K562 (cell line): ENCODE data around the gene TRAF7. TPM values are rescaled to one million over a fixed set of nuclear protein-coding genes. Genes with fewer than 3 reads are reported as not detected.

Experiments used
- CBX3 ChIP-seq, 2 experiments: IDR thresholded peaks; 1 replicate in 1 of 2; 2 replicates in 1 of 2; pipeline ENCODE4 v1.6.1; 2012; ENCODE audit warnings: inconsistent platforms in 2 of 2, low read length in 2 of 2, borderline replicate concordance in 1 of 2, control low read depth in 1 of 2
- DDX20 ChIP-seq: fragments of 450-650 bp; IDR thresholded peaks from 2 replicates; pipeline ENCODE4 v1.6.1; 2016; ENCODE audit warnings: missing genetic modification characterization, low read depth, mild to moderate bottlenecking, missing compliant biosample characterization, moderate library complexity
- GABPB1 ChIP-seq: sonication (generic); formaldehyde crosslinking; IDR thresholded peaks from 2 replicates; pipeline ENCODE4 v1.8.0; 2022; ENCODE audit warnings: mild to moderate bottlenecking, missing genetic modification reagents
- HOXB6 ChIP-seq: fragments of 250-450 bp; sonication (Bioruptor Pico); IDR thresholded peaks from 2 replicates; pipeline ENCODE4 v1.5.1; 2022; ENCODE audit warnings: mild to moderate bottlenecking, borderline replicate concordance
- JUNB ChIP-seq: fragments of 450-650 bp; formaldehyde crosslinking; conservative IDR thresholded peaks from 2 replicates; pipeline ENCODE4 v1.4.0; 2020; ENCODE audit warnings: mild to moderate bottlenecking
- KDM2B ChIP-seq: fragments of 250-450 bp; sonication (Bioruptor Pico); IDR thresholded peaks from 2 replicates; pipeline ENCODE4 v1.8.0; 2021; ENCODE audit warnings: mild to moderate bottlenecking, moderate library complexity
- MCM7 ChIP-seq, 2 experiments: fragments of 450-650 bp; IDR thresholded peaks; 2 replicates each; pipeline ENCODE4 v1.6.1; 2016 to 2018
- MTA2 ChIP-seq: fragments of 450-650 bp; IDR thresholded peaks from 2 replicates; pipeline ENCODE4 v1.6.1; 2016; ENCODE audit warnings: low read depth
- NCOA1 ChIP-seq: fragments of 450-650 bp; IDR thresholded peaks from 2 replicates; pipeline ENCODE4 v1.6.1; 2016; ENCODE audit warnings: low read depth
- PHTF2 ChIP-seq: fragments of 250-450 bp; sonication (Bioruptor Pico); IDR thresholded peaks from 2 replicates; pipeline ENCODE4 v1.5.0; 2021; ENCODE audit warnings: mild to moderate bottlenecking
- PML ChIP-seq: IDR thresholded peaks from 2 replicates; pipeline ENCODE4 v1.6.1; 2012; ENCODE audit warnings: low read length, inconsistent platforms
- PYGO2 ChIP-seq: fragments of 450-650 bp; IDR thresholded peaks from 2 replicates; pipeline ENCODE4 v1.6.1; 2016; ENCODE audit warnings: mild to moderate bottlenecking, missing genetic modification characterization, moderate library complexity, missing compliant biosample characterization
- RBM14 ChIP-seq: fragments of 200-400 bp; formaldehyde crosslinking; IDR thresholded peaks from 2 replicates; pipeline ENCODE4 v1.6.1; 2018; ENCODE audit warnings: low read depth, mild to moderate bottlenecking, low read length, moderate library complexity, borderline replicate concordance; ENCODE audit not compliant: insufficient read depth
- RFX7 ChIP-seq: fragments of 250-450 bp; sonication (Bioruptor Pico); IDR thresholded peaks from 2 replicates; pipeline ENCODE4 v1.5.1; 2021; ENCODE audit warnings: mild to moderate bottlenecking
- SMARCA5 ChIP-seq: fragments of 450-650 bp; IDR thresholded peaks from 2 replicates; pipeline ENCODE4 v1.6.1; 2016
- SNIP1 ChIP-seq: fragments of 450-650 bp; IDR thresholded peaks from 2 replicates; pipeline ENCODE4 v1.7.1; 2017; ENCODE audit warnings: low read depth, mild to moderate bottlenecking
- TCF3 ChIP-seq: sonication (generic); formaldehyde crosslinking; IDR thresholded peaks from 2 replicates; pipeline ENCODE4 v1.4.0; 2020; ENCODE audit warnings: mild to moderate bottlenecking, missing genetic modification reagents
- TCF7L2 ChIP-seq: fragments of 150-350 bp; IDR thresholded peaks from 2 replicates; pipeline ENCODE4 v1.6.1; 2016; ENCODE audit warnings: low read depth, mild to moderate bottlenecking, low read length, moderate library complexity
- ZEB2 ChIP-seq: fragments of 450-650 bp; IDR thresholded peaks from 2 replicates; pipeline ENCODE4 v1.6.1; 2016
- ZFP1 ChIP-seq: fragments of 450-650 bp; formaldehyde crosslinking; IDR thresholded peaks from 2 replicates; pipeline ENCODE4 v1.4.0; 2020; ENCODE audit warnings: mild to moderate bottlenecking, mixed read lengths
- polyA plus RNA-seq, 8 experiments: library from polyadenylated mRNA; depleted of rRNA in 4 of 8; stranded (reverse) in 5 of 8; unstranded in 3 of 8; fragments of >200 nt; fragmentation: Nextera tagmentation in 2 of 8; fragmentation: Illumina TruSeq in 1 of 8; extraction: Ambion mirVana in 2 of 8; extraction: Trizol in 1 of 8; gene quantifications; 2 replicates each; pipeline versions ENCODE4 v1.2.1 to v1.2.3, GENCODE V29; 2011 to 2014; ENCODE audit warnings: inconsistent platforms in 1 of 8, missing spikeins in 1 of 8
- total RNA-seq, 7 experiments: library from RNA; depleted of rRNA in 6 of 7; stranded (reverse); fragments of >200 nt in 6 of 7; fragmentation: Illumina TruSeq in 2 of 7; extraction: Trizol in 2 of 7; gene quantifications; 2 replicates each; pipeline versions ENCODE4 v1.2.1 to v1.2.3, GENCODE V29; 2011 to 2021; ENCODE audit warnings: low replicate concordance in 1 of 7
- TF ChIP-seq, protein P1 (sequence below): fragments of 250-450 bp; sonication (Bioruptor Pico); IDR thresholded peaks from 2 replicates; pipeline ENCODE4 v1.5.1; 2021; ENCODE audit warnings: mild to moderate bottlenecking
- TF ChIP-seq, protein P2 (sequence below): fragments of 450-650 bp; IDR thresholded peaks from 2 replicates; pipeline ENCODE4 v1.6.1; 2016; ENCODE audit warnings: low read depth

The TRAF7 gene
- total and polyA plus RNA-seq, 9 of the 15 experiments (the other 6 are each of a cell fraction or from before 2014, with no cell fraction given), result 1.1 to 113 (median 41.6) TPM

DNA sequence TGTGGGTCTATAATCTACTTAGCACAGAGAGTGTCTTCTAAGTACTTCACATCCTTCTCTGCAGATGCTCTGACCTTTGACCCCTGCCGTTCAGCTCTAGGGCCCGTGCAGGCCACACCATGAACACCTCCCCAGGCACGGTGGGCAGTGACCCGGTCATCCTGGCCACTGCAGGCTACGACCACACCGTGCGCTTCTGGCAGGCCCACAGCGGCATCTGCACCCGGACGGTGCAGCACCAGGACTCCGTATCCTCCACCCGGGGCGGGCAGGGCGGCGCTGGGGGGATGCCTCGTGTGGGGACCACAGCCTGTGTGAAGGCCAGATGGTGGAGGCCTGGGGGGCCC is 50.4 kb downstream of the TRAF7 start (continued):
- TF ChIP-seq PML (no peak), DDX20 (tag) (no peak), ZFP1 (CRISPR knock-in tag) (0 out of 2 replicates have a peak, but pooled peaks have one; percentile 8), CBX3 (IDR thresholded peaks at IDR 0.05; ENCODE audit: borderline replicate concordance in 1 of 2, low read length in 2 of 2) (no peak), RFX7 (CRISPR knock-in tag) (no peak), SMARCA5 (no peak), TCF7L2 (no peak), SNIP1 (no peak), RBM14 (no peak), PYGO2 (tag) (no peak), JUNB (CRISPR knock-in tag) (no peak), TCF3 (peak; percentile 28; the same call in 1 of the 2 replicates), GABPB1 (no peak), MCM7 (IDR thresholded peaks at IDR 0.05) (no peak), KDM2B (no peak), NCOA1 (no peak), ZEB2 (no peak), MTA2 (peak; percentile 32; the same call in 1 of the 2 replicates), PHTF2 (CRISPR knock-in tag) (0 out of 2 replicates have a peak, but pooled peaks have one; percentile 70), HOXB6 (CRISPR knock-in tag) (no peak)
- TF ChIP-seq, protein P1, sequence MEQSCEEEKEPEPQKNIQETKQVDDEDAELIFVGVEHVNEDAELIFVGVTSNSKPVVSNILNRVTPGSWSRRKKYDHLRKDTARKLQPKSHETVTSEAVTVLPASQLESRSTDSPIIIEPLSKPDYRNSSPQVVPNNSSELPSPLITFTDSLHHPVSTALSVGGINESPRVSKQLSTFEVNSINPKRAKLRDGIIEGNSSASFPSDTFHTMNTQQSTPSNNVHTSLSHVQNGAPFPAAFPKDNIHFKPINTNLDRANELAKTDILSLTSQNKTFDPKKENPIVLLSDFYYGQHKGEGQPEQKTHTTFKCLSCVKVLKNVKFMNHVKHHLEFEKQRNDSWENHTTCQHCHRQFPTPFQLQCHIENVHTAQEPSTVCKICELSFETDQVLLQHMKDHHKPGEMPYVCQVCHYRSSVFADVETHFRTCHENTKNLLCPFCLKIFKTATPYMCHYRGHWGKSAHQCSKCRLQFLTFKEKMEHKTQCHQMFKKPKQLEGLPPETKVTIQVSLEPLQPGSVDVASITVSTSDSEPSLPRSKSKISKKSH (CRISPR knock-in tag), result no peak
- TF ChIP-seq, protein P2, sequence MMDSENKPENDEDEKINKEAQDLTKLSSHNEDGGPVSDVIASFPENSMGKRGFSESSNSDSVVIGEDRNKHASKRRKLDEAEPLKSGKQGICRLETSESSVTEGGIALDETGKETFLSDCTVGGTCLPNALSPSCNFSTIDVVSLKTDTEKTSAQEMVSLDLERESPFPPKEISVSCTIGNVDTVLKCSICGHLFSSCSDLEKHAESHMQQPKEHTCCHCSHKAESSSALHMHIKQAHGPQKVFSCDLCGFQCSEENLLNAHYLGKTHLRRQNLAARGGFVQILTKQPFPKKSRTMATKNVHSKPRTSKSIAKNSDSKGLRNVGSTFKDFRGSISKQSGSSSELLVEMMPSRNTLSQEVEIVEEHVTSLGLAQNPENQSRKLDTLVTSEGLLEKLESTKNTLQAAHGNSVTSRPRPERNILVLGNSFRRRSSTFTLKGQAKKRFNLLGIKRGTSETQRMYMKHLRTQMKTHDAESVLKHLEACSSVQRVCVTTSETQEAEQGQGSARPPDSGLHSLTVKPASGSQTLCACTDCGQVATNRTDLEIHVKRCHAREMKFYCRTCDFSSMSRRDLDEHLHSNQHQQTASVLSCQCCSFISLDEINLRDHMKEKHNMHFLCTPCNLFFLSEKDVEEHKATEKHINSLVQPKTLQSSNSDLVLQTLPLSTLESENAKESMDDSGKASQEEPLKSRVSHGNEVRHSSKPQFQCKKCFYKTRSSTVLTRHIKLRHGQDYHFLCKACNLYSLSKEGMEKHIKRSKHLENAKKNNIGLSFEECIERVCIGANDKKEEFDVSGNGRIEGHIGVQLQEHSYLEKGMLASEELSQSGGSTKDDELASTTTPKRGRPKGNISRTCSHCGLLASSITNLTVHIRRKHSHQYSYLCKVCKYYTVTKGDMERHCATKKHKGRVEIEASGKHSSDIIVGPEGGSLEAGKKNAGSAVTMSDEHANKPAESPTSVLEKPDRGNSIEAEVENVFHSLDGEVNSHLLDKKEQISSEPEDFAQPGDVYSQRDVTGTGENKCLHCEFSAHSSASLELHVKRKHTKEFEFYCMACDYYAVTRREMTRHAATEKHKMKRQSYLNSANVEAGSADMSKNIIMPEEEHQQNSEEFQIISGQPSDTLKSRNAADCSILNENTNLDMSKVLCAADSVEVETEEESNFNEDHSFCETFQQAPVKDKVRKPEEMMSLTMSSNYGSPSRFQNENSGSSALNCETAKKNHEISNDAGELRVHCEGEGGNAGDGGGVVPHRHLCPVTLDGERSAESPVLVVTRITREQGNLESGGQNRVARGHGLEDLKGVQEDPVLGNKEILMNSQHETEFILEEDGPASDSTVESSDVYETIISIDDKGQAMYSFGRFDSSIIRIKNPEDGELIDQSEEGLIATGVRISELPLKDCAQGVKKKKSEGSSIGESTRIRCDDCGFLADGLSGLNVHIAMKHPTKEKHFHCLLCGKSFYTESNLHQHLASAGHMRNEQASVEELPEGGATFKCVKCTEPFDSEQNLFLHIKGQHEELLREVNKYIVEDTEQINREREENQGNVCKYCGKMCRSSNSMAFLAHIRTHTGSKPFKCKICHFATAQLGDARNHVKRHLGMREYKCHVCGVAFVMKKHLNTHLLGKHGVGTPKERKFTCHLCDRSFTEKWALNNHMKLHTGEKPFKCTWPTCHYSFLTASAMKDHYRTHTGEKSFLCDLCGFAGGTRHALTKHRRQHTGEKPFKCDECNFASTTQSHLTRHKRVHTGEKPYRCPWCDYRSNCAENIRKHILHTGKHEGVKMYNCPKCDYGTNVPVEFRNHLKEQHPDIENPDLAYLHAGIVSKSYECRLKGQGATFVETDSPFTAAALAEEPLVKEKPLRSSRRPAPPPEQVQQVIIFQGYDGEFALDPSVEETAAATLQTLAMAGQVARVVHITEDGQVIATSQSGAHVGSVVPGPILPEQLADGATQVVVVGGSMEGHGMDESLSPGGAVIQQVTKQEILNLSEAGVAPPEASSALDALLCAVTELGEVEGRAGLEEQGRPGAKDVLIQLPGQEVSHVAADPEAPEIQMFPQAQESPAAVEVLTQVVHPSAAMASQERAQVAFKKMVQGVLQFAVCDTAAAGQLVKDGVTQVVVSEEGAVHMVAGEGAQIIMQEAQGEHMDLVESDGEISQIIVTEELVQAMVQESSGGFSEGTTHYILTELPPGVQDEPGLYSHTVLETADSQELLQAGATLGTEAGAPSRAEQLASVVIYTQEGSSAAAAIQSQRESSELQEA, result no peak
